NB4 (cell line): Measurements from ENCODE around the gene ECT2L.

Experiments
- CTCF ChIP-seq: IDR thresholded peaks from one replicate; pipeline ENCODE4 v1.5.1; 2012; ENCODE audit warnings: low read depth, low read length
- MYC ChIP-seq: IDR thresholded peaks from 2 replicates; pipeline ENCODE4 v1.6.1; 2011; ENCODE audit warnings: low read depth, low read length
- POLR2A ChIP-seq: IDR thresholded peaks from 2 replicates; pipeline ENCODE4 v1.6.1; 2011; ENCODE audit warnings: mild to moderate bottlenecking; ENCODE audit not compliant: insufficient read length; ENCODE audit errors: extremely low read depth
- TF ChIP-seq, protein P1 (sequence below): IDR thresholded peaks from 2 replicates; pipeline ENCODE4 v1.6.1; 2011; ENCODE audit warnings: low read depth, low read length

- TF ChIP-seq POLR2A (no peak), CTCF (peak; percentile 35), MYC (no peak)
- TF ChIP-seq, protein P1, sequence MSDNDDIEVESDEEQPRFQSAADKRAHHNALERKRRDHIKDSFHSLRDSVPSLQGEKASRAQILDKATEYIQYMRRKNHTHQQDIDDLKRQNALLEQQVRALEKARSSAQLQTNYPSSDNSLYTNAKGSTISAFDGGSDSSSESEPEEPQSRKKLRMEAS, result no peak
Observed at GRCh38 chr6:138752017-138752416, 43.9 kb upstream of the ECT2L start.
